Measurements from ENCODE around the gene CARD19.

CARD19 gene

GRCh38 chr9:93064392-93065134, 31.5 kb upstream of the CARD19 start:
- no peak for DNase-seq

DNA sequence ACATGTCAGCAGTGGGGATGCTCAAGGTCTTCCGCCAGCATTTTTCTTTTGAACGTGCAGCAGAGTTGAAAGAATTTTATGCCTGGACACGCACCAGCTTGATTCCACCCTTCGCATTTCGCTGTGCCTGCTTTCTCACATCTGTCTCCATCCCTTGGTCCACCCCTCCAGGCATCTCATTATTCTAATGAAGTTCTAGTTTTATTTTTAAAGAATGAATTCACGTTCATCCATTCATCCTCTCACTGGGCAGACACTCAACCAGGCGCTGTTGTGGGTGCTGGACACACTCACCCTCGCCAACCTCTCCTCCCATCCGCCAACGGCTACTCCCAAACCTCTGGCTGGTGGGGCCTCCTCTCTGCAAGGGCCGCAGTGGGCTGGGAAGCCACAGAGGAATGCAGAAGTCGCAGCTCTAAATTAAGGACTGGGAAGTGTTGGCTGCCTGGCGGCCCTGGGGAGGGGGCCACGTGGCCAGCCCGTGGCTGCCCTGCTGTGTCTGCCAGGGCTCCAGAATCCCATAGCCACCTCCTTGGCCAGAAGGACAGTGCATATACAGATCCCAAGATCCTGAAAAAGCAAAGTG, 30.8 kb upstream of the CARD19 start:
- DNase-seq: no peak

DNA sequence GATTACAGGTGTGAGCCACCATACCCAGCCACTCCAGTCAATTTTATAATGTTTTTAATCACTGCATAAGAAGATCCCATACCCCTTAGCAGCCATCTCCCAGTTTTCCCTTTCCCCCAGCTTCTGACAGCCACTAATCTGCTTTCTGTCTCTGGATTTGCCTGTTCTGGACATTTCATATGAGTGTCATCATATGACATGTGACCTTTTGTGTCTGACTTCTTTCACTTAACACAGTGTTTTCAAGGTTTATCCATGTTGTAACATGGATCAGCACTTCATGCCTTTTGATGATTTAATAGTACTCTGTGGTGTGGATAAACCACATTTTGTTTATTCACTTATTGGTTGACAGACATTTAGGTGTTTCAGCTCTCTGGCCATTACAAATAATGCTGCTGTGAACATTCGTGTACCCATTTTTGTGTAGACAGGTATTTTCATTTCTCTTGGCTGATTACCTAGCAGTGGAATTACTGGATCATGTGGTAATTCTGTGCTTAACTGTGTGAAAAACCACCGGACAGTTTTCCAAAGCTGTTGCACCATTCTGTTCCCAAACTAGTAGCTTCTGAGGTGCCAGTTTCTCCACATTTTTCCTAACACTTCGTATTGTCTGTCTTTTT, 28.9 kb upstream of the CARD19 start:
- no peak for DNase-seq

DNA sequence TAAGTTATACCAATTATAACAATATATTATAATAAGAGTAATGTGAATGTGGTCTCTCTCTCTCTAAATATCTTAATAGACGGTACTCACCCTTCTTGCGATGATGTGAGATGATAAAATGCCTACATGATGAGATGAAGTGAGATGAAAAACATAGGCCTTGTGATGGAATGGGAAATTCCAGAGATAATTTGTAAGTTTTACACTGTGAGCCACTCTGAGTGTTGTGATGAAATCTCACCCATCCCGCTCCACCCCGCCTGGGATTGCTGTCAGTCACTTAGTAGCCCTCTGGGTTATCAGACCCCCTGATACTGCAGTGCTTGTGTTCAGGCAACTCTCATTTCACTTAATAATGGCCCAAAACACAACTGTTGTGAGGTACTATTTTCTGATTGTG, 27.1 kb upstream of the CARD19 start:
- DNase-seq: no peak

DNA sequence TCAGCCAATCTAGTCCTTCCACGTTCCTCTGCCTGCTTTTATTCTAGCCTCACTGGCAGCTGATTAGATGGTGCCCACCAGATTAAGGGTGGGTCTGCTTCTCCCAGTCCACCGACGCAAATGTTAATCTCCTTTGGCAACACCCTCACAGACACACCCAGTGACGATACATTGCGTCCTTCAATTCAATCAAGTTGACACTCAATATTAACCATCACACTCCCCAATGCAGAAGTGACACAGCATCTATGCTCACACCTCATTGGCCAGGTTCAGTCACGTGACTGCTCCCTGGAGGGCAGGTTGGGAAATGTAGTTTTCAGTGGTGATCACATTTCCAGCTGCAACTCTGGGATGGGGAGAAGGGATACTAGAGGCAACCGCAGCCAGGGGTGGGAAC, 24.6 kb upstream of the CARD19 start:
- DNase-seq: no peak

GRCh38 chr9:93072383-93072795, 23.6 kb upstream of the CARD19 start:
- no peak for DNase-seq

DNA sequence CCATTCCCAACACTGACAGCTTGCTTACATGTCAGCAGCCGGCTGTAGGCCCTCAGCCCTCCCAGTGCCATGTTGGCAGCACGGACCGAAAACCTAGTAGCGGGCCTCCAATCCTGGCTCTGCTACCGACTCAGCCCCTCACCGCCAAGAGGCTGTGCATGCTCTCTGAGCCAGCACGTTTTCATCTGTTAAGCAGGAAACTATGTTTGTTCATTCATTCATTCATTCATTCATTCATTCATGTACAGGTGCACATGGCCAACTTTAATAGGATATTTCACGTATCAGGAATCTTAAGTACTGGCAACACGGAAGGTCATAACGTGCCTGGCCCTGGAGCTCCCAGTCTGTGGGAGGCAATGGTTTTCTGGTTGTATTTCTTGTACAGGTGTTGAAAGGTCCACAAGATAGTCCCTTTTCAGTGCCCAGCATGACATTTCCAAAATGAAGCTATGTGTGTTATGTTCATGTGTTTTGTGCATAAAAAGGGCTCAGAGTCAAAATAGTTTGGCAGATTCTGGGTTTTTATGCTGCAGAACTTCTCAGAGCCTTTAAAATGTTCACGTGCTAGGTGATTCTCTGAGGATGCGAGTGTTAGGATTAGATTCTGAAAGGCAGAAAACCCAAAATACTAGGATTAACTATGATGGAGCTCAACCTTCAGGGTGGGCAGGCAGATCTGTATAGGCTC, 19.8 kb upstream of the CARD19 start:
- no peak for DNase-seq

GRCh38 chr9:93076792-93077128, 19.3 kb upstream of the CARD19 start:
- DNase-seq: no peak

DNA sequence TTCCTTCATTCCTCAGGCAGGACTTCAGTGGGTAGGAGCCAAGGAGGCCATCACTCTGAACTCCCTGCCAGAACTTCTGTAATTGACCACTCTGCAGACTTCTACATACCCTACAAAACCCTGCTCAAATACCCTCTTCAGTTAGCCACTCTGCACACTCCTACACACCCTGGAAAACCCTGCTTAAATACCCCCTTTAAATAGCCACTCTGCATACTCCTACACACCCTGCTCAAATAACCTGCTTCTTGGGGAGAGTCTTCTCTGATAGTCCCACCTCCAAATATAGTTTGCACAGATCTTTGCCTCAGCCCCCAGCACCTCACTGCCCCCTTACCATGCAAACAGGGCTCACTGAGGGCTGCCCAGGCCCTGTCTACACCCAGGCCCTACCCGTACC, 18.6 kb upstream of the CARD19 start:
- DNase-seq: no peak

DNA sequence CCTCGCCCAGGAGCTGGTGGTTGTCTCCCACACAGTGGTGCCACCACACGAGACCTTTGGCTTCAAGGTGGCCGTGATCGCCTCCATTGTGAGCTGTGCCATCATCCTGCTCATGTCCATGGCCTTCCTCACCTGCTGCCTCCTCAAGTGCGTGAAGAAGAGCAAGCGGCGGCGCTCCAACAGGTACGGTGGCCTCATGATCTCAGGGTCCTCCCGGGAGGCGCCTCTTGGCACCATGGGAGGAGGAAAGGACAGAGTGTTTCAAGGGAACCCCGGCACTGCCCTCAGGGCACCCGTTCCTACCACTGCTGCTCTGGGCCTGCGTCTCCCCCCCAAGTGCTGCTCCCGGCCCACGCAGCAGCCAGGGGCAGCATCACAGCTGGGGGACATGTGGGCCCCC, 18.2 kb upstream of the CARD19 start:
- no peak for DNase-seq

DNA sequence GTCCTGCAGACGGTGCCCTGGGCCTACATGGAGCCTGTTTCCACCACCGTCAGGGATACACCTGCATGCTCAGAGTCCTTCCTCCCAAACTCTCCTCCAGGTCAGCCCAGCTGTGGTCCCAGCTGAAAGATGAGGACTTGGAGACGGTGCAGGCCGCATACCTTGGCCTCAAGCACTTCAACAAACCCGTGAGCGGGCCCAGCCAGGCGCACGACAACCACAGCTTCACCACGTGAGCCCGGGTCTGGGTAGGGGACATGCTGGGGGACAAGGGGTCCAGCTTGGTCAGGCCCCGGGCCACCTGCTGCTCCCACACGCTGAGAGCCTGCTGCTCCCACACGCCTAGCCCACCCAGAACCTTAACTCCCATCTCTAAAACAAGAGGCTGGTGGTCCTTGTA, 16.6 kb upstream of the CARD19 start:
- no peak for DNase-seq

DNA sequence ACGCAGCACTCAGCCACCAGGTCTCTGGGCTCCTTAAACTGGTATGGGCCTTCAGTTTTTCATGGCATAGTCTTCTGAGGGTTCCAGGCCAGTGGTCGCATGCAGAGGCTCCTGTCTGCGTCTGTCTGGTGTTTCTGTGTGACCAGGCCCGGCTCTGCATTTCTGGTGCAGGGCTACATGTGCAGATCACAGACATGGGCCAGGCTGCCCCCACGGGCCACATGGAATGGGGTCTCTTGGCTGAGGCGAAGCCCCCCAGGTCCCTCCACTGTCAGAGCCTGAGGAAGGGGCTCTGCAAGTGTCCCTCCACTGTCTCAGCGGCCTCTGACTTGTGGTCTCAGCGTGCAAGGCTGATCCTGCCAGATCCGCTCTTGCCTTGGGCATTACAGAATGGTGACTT, 15.6 kb upstream of the CARD19 start:
- DNase-seq: no peak

DNA sequence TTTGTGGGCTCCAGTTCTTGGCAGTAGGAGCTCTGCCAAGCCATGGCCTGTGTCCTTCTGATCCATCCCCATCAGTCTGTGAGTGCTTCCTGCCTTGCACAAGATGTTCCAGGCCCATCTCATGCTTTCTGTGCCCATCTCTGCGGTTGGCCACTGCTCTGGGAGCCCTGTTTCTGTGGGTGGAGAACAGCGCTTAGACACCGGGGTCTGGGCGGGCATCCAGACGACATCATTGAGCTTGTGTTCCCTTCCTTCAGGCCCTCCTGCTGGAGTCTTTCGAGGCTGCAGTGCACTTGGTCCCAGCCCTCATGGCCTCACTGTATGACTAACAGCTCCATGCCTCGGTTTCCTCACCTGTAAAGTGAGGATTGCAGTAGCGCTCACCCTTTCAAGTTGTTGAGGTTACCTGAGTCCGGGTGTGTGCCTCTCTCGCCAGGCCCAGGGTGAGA, 14.9 kb upstream of the CARD19 start:
- no peak for DNase-seq

DNA sequence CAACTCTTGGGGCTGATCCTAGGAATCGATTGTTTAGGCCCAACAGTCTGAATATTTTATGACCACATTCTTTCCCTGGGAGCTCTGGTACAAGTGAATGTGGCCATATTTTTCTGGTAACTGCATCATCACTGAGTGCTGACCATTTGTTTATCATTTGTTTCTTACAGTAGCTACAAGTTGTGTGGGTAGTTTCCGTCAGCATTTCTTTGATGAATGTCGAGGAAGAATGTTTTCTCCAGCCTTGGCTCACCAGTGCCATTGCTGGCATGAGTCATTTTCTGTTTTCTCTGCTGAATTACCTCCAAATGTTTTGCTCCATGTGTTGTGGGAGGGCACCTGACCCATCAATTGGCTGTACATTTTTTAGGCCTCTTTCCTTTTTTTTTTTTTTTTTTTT, 14.1 kb upstream of the CARD19 start:
- no peak for DNase-seq

DNA sequence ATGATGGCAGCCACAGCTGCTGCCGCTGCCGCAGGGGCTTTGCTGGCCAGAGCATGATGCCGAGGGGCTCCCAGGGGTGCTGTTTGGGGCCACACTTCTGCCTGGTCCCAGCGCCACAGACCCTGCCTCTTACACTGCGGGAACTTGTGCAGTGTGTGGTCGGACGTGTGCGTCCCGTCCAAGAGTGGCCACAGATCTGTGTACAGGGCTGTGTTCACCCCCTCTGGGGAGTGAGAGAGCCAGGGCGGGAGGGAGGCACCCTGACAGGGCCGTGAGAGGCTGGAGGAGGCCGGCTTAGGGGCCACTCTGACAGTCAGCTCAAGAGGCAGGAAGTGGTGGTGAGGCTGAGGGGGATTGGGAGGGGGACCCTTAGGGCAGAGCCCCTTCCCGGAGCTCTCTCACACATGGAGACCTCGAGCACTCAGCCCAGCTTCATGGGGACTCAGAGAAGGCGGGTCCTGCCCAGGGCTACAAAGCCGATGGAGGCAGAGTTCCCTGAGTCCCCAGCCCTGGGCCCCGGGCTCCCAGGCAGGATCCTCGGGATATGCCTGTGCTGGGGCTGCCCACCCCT, 13.1 kb upstream of the CARD19 start:
- DNase-seq: no peak

GRCh38 chr9:93083592-93084470, 12.2 kb upstream of the CARD19 start:
- DNase-seq: no peak

DNA sequence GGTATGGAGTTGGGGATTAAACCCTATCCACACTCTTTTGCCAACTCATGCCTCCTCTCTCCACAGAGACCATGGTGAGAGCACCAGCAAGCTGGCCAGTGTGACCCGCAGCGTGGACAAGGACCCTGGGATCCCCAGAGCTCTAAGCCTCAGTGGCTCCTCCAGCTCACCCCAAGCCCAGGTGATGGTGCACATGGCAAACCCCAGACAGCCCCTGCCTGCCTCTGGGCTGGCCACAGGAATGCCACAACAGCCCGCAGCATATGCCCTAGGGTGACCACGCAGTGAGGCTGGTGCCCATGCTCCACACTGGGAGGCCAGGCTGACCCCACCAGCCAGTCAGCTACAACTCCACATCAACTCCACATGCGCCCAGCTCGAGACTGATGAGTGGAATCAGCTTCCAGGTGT, 11.5 kb upstream of the CARD19 start:
- no peak for DNase-seq

DNA sequence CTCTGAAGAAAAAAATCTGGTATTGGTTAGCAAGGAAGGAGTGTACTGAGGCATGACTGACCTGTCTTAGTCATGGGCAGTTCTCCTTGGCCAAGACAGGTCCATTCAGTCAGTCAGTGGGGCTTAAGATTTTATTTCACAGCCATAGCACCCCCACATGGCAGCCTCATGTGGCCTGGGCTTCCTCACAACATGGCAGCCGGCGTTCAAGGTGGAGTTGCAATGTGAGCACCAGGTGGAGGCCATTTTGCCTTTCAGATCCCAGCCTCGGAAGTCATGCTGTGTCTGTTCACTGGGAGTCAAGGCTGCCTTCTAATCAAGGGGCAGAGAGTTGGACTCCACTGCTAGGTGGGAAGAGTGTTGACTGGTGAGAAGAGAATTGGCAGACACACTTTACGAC, 10.3 kb upstream of the CARD19 start:
- DNase-seq: no peak

GRCh38 chr9:93086447-93087224, 9.4 kb upstream of the CARD19 start:
- no peak for DNase-seq

- no peak for DNase-seq
These were observed 7.9 kb upstream of the CARD19 start for GRCh38 chr9:93087971-93088655.

- DNase-seq: no peak
These were observed 7.4 kb upstream of the CARD19 start for GRCh38 chr9:93088656-93089015.
